Muscle of leg (tissue), 11 donors: ENCODE measurements around the gene ABHD1. TPM values are rescaled to one million over a fixed set of nuclear protein-coding genes. Genes with fewer than 3 reads are reported as not detected.
A peak's percentile ranks its signal among the peaks of the same experiment; 100 is the strongest.

Experiments
- DNase-seq: peaks from one replicate; pipeline ENCODE4 v3.0.0; 2013
- H3K27ac ChIP-seq: one replicate; pipeline ENCODE4 v1.5.1; 2013; ENCODE audit warnings: mild to moderate bottlenecking, low read length, control low read depth
- H3K27me3 ChIP-seq: one replicate; pipeline ENCODE4 v1.6.1; 2013; ENCODE audit warnings: low read length; ENCODE audit not compliant: control insufficient read depth, insufficient read depth
- H3K36me3 ChIP-seq: one replicate; pipeline ENCODE4 v1.6.1; 2013; ENCODE audit warnings: low read length; ENCODE audit not compliant: control insufficient read depth, insufficient read depth
- H3K4me1 ChIP-seq: one replicate; pipeline ENCODE4 v1.6.1; 2013; ENCODE audit warnings: low read length; ENCODE audit not compliant: control insufficient read depth, insufficient read depth
- H3K4me3 ChIP-seq: one replicate; pipeline ENCODE4 v1.5.1; 2013; ENCODE audit warnings: low read length, control low read depth
- H3K9me3 ChIP-seq: replicated peaks from 2 replicates; pipeline ENCODE4 v1.6.1; 2013; ENCODE audit warnings: low read depth, low read length; ENCODE audit not compliant: control insufficient read depth
- WGBS: methylation state at CpG from one replicate; pipeline ENCODE4 v1.1.5; 2013; ENCODE audit warnings: missing lambda C conversion rate; ENCODE audit not compliant: insufficient coverage; 5-methylcytosine and 5-hydroxymethylcytosine counted together
- polyA plus RNA-seq, 8 donors: library from polyadenylated mRNA; unstranded; fragments of 120-200 nt; gene quantifications; one replicate each; pipeline versions ENCODE4 v1.2.1 to v1.2.3, GENCODE V29; 2013; ENCODE audit warnings: inconsistent platforms in 1 of 8, low replicate concordance in 1 of 8; ENCODE audit not compliant: insufficient read length in 8 of 8, insufficient read depth in 1 of 8
- total RNA-seq: library from RNA; stranded (reverse); fragments of 120-200 nt; gene quantifications from one replicate; pipeline ENCODE4 v1.2.4, GENCODE V29; 2013

ABHD1 gene
- total and polyA plus RNA-seq, 9 donors: 0.04 to 0.45 (median 0.23) TPM

DNA sequence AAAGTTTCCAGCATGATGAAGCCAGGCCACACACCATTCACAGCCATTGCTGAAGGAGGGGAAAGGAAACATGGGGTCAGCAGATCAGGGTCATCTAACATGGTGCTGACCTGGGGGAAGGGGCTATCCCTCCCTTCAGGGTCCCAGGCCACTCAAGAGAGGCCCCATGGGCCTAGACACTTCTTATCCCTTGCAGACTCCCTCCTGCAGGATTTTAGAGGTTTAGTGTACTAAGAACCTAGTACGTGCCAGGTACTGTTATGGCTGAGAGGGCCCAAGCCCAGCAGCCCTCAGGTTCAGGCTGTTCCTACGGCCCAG is 28.2 kb upstream of the ABHD1 start:
- WGBS: no CpG with 5 or more reads among the region's 2 CpGs
- H3K9me3 ChIP-seq: no peaks in the 10 kb centered on the region
- H3K36me3 ChIP-seq: no peaks in the 10 kb centered on the region
- H3K27me3 ChIP-seq: no peaks in the 10 kb centered on the region
- no peak overlapping the region for H3K27ac ChIP-seq
- DNase-seq: no peak
- peaks cover 10% of the 10 kb centered on the region for H3K4me1 ChIP-seq
- no peak overlapping the region for H3K4me3 ChIP-seq

DNA sequence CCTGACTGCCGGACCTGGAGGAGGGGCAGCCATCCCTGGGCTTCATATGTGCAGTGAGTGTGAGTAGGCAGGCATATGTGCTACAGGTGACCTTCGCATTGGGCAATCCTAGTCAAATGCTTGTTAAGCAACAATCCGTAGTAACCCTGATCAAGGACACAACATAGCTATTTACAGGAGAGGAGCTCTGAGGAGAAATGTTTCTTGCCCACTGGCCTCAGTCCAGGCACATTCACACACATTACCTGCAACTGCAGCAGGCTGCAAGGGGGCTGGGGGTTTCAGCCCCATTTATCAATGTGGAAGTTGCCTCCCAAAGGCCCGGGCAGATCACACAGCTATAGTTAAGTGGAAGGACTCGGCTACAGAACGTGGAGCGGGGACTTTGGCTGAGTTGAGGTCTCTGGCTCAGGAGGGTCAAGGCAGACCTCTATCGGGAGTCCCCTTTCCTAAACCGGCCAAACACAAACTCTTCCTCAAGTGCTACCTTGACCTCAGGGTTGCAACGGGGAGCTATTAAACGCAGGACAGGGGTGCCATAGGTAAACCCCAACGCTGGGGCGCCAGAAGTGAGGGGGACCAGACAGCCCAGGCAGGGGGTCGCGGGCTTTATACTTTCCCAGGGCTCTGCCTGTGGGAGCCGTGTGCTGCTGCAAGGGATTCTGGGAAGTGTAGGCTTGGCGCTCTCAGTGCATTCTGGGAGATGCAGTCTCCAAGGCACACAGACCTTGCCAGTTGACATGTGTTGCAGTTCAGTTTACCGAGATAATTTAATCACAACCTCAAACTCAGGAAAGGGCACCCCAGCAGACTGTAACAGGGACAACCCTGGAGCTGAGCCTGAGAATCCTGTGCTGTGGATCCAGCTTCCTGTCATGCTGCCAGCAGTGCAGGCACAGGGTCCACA is 27.6 kb upstream of the ABHD1 start:
- peaks cover 10% of the 10 kb centered on the region for H3K4me1 ChIP-seq
- peak overlapping the region; percentile 43 for H3K4me3 ChIP-seq
- no peaks in the 10 kb centered on the region for H3K36me3 ChIP-seq
- no peak overlapping the region for H3K27ac ChIP-seq
- H3K9me3 ChIP-seq: no peaks in the 10 kb centered on the region
- H3K27me3 ChIP-seq: no peaks in the 10 kb centered on the region
- 2% methylated on average over 7 of the region's 18 CpGs for WGBS
- DNase-seq: peak; percentile 83

DNA sequence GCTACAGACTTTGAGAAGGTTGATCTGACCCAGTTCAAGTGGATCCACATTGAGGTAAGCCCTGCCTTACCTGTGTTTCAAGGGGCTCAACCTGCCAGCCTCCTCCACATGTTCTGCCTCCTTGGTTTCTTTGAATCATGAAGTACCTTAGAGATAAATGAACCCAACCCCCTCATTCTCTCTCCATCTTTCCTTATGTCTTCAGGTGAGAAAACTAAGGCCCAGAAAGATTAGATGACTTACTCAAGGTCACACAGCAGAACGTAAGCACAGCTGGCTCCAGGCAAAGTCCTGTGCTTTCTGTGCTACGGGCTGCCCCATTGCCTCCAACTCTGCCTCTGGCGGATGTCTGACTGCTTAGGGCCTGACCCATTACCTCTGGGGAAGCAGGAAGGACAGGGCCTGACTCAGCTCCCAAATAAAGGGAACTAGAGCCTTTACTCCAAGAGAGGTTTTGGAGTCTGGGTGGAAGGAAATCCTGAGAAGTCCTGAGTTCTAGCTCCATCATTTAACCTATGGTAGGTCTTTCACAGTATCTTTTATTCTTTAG is 26.8 kb upstream of the ABHD1 start:
- Histone ChIP-seq H3K4me1 (peaks cover 10% of the 10 kb centered on the region), H3K36me3 (no peaks in the 10 kb centered on the region), H3K27ac (no peak overlapping the region), H3K4me3 (no peak overlapping the region), H3K9me3 (no peaks in the 10 kb centered on the region), H3K27me3 (no peaks in the 10 kb centered on the region)
- DNase-seq: no peak
- 78% methylated on average over 3 of the region's 3 CpGs for WGBS

DNA sequence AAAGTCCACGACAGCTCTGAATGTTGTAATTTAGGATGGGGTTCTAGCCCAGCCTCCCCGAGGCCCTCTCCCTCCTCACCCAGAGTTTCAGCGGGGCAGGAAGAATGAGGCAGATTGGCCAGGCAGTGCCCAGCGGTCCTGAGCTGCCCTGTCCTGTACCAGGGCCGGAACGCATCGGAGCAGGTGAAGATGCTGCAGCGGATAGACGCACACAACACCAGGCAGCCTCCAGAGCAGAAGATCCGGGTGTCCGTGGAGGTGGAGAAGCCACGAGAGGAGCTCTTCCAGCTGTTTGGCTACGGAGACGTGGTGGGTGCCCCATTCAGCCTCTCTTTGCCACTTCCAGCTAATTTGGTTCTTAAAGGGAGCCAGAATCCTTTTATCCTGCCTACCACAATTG is 26.3 kb upstream of the ABHD1 start:
- DNase-seq: no peak
- Histone ChIP-seq H3K4me1 (peaks cover 10% of the 10 kb centered on the region), H3K9me3 (no peaks in the 10 kb centered on the region), H3K36me3 (no peaks in the 10 kb centered on the region), H3K4me3 (no peak overlapping the region), H3K27ac (no peak overlapping the region), H3K27me3 (no peaks in the 10 kb centered on the region)
- WGBS: 89% methylated on average over 11 of the region's 14 CpGs

DNA sequence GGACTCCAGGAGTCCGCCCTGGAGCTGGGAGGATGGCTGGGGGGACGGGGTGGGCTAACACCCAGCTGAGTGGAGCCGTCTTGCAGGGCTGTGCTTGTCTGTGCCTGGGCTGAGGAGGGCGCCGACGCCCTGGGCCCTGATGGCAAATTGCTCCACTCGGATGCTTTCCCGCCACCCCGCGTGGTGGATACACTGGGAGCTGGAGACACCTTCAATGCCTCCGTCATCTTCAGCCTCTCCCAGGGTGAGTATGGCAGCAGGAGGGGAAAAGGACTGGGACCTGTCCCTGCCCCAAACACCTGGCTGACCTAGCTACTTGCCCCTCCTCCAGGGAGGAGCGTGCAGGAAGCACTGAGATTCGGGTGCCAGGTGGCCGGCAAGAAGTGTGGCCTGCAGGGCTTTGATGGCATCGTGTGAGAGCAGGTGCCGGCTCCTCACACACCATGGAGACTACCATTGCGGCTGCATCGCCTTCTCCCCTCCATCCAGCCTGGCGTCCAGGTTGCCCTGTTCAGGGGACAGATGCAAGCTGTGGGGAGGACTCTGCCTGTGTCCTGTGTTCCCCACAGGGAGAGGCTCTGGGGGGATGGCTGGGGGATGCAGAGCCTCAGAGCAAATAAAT is 24.2 kb upstream of the ABHD1 start:
- Histone ChIP-seq H3K27ac (no peak overlapping the region), H3K36me3 (no peaks in the 10 kb centered on the region), H3K4me1 (peaks cover 10% of the 10 kb centered on the region), H3K27me3 (no peaks in the 10 kb centered on the region), H3K9me3 (no peaks in the 10 kb centered on the region), H3K4me3 (no peak overlapping the region)
- WGBS: 83% methylated on average over 13 of the region's 19 CpGs
- DNase-seq: no peak

DNA sequence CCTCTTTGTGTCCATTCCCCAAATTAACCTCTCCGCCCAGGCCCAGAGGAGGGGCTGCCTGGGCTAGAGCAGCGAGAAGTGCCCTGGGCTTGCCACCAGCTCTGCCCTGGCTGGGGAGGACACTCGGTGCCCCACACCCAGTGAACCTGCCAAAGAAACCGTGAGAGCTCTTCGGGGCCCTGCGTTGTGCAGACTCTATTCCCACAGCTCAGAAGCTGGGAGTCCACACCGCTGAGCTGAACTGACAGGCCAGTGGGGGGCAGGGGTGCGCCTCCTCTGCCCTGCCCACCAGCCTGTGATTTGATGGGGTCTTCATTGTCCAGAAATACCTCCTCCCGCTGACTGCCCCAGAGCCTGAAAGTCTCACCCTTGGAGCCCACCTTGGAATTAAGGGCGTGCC is 23.6 kb upstream of the ABHD1 start:
- H3K36me3 ChIP-seq: no peaks in the 10 kb centered on the region
- no peaks in the 10 kb centered on the region for H3K9me3 ChIP-seq
- H3K27ac ChIP-seq: no peak overlapping the region
- DNase-seq: no peak
- H3K4me3 ChIP-seq: no peak overlapping the region
- H3K4me1 ChIP-seq: peaks cover 10% of the 10 kb centered on the region
- 72% methylated on average over 9 of the region's 10 CpGs for WGBS
- no peaks in the 10 kb centered on the region for H3K27me3 ChIP-seq

DNA sequence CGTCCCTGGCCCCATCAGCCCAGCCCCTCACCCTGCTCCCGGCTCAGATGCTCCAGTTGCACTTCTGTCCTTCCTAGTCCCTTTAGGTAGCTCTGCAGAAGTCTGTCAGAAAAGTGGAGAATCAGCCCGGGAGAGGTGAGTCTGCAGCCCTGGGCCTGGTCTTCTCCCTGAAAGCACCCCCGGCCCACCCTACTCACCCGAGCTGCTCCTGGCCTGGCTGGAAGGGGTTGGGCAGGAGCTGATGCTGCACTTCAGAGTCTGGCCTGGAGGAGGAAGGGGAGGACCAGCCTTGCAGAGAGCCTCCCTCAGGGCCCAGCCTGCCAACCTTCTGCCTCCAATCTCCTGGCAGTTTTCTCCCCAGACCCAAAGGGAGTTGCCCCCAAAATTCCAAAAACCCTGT is 21.3 kb upstream of the ABHD1 start:
- no peaks in the 10 kb centered on the region for H3K9me3 ChIP-seq
- H3K4me3 ChIP-seq: no peak overlapping the region
- no peaks in the 10 kb centered on the region for H3K4me1 ChIP-seq
- no peaks in the 10 kb centered on the region for H3K27me3 ChIP-seq
- WGBS: 59% methylated on average over 2 of the region's 5 CpGs
- no peak for DNase-seq
- no peaks in the 10 kb centered on the region for H3K36me3 ChIP-seq
- H3K27ac ChIP-seq: no peak overlapping the region

DNA sequence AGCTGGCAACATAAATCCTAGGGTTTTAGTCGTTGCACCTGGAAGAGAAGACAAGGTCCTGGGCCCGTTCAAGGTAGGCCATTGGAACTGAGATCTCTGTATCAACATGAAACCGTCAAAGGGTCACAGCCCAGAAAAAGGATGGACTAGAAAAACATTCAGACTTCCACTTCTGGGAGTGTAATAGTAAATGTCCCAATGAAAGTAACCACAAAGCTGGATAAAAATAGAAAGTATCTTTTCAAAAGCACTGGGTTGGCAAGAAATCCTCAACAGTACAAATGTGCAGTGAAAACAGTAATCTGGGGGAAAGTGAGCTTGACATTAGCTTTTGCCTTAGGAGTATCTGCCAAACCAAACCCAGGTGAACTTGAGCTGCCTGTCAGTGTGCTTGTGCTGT is 17.6 kb upstream of the ABHD1 start:
- Histone ChIP-seq H3K4me1 (no peaks in the 10 kb centered on the region), H3K9me3 (no peaks in the 10 kb centered on the region), H3K36me3 (no peaks in the 10 kb centered on the region), H3K4me3 (no peak overlapping the region), H3K27me3 (no peaks in the 10 kb centered on the region), H3K27ac (no peak overlapping the region)
- no peak for DNase-seq
- no CpG with 5 or more reads among the region's 3 CpGs for WGBS

DNA sequence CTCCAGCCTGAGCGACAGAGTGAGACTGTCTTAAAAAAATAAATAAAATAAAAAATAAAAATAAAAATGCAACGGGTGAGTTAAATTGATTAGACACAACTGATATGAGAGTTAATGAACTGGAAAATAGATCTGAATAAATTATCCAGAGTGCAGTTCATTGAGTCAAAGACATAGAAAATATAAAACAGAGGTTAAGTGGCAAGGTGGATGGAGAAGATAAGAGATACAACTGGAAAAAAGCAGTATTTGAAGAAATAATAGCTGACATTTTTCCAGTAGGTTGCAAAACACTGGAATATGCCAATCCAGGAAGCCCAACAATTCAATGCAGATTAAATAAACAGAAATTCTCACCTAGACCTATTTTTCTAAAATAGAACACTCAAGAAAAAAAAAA is 15.4 kb upstream of the ABHD1 start:
- no peaks in the 10 kb centered on the region for H3K36me3 ChIP-seq
- H3K4me1 ChIP-seq: no peaks in the 10 kb centered on the region
- DNase-seq: no peak
- H3K9me3 ChIP-seq: no peaks in the 10 kb centered on the region
- no CpG with 5 or more reads among the region's 2 CpGs for WGBS
- H3K27ac ChIP-seq: no peak overlapping the region
- no peaks in the 10 kb centered on the region for H3K27me3 ChIP-seq
- no peak overlapping the region for H3K4me3 ChIP-seq

DNA sequence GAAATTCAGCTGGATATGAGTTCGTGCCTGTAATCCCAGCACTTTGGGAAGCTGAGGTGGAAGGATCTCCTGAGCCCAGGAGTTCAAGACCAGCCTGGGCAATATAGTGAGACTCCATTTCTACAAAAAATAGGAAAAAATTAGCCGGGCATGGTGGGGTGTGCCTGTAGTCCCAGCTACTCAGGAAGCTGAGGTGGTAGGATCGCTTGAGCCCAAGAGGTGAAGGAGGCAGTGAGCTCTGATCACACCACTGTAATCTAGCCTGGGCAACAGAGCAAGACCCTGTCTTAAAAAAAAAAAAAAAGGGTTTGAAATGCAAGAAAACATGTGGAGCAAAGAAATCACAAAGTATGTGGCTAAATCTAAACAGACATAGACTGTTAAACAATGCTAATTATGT is 14.5 kb upstream of the ABHD1 start:
- no peak for DNase-seq
- Histone ChIP-seq H3K27me3 (no peaks in the 10 kb centered on the region), H3K9me3 (no peaks in the 10 kb centered on the region), H3K27ac (no peak overlapping the region), H3K4me1 (no peaks in the 10 kb centered on the region), H3K4me3 (no peak overlapping the region), H3K36me3 (no peaks in the 10 kb centered on the region)
- WGBS: 80% methylated on average over 1 of the region's 3 CpGs
